Measurements from ENCODE around the gene CPD. TPM values are rescaled to one million over a fixed set of nuclear protein-coding genes. Genes with fewer than 3 reads are reported as not detected.

Gene CPD
- total and polyA plus RNA-seq, 2 donors from 2014 or later = 11.6 to 139 TPM

GRCh38 chr17:30449480-30449879 is 70.8 kb downstream of the CPD start:
- Histone ChIP-seq H3K9ac (ENCODE audit: low read length in 3 of 3) (no peak overlapping the region), H3K4me1 (ENCODE audit: control insufficient read depth in 2 of 3, insufficient read depth in 2 of 3, low read depth in 1 of 3, low read length in 3 of 3) (no peaks in the 10 kb centered on the region), H3K4me3 (ENCODE audit: low read length in 3 of 3) (no peak overlapping the region), H3K27me3 (ENCODE audit: control insufficient read depth, insufficient read depth, low read length) (no peaks in the 10 kb centered on the region), H3K9me3 (ENCODE audit: control insufficient read depth in 2 of 3, insufficient read depth in 1 of 3, low read length in 3 of 3) (no peaks in the 10 kb centered on the region), H3K36me3 (ENCODE audit: control insufficient read depth in 2 of 3, insufficient read depth in 3 of 3, low read length in 3 of 3) (peaks cover 0 to 2% (median 0%) of the 10 kb centered on the region in 3 donors), H3K27ac (ENCODE audit: low read depth in 2 of 2, low read length in 2 of 2) (no peak overlapping the region)
- intact Hi-C loops (cut with DNase I) = no loop called here
- no peak for TF ChIP-seq CTCF (IDR thresholded peaks at IDR 0.05; ENCODE audit: borderline replicate concordance, extremely low read depth, insufficient read depth)
- DNase-seq (peak in 1 of 5 donors; percentile 3), FAIRE-seq (no peak)

- TF ChIP-seq CTCF (IDR thresholded peaks at IDR 0.05; ENCODE audit: borderline replicate concordance, extremely low read depth, insufficient read depth) = no peak
- Histone ChIP-seq H3K36me3 (ENCODE audit: control insufficient read depth in 2 of 3, insufficient read depth in 3 of 3, low read length in 3 of 3) (peaks cover 0 to 1% (median 0%) of the 10 kb centered on the region in 3 donors), H3K4me1 (ENCODE audit: control insufficient read depth in 2 of 3, insufficient read depth in 2 of 3, low read depth in 1 of 3, low read length in 3 of 3) (no peaks in the 10 kb centered on the region), H3K27me3 (ENCODE audit: control insufficient read depth, insufficient read depth, low read length) (no peaks in the 10 kb centered on the region), H3K4me3 (ENCODE audit: low read length in 3 of 3) (no peak overlapping the region), H3K27ac (ENCODE audit: low read depth in 2 of 2, low read length in 2 of 2) (no peak overlapping the region), H3K9me3 (ENCODE audit: control insufficient read depth in 2 of 3, insufficient read depth in 1 of 3, low read length in 3 of 3) (no peaks in the 10 kb centered on the region), H3K9ac (ENCODE audit: low read length in 3 of 3) (no peak overlapping the region)
- DNase-seq = no peak
- no peak for FAIRE-seq
- intact Hi-C loops (cut with DNase I) = no loop called here
Observed at GRCh38 chr17:30450125-30451027, 71.6 kb downstream of the CPD start.

- intact Hi-C loops (cut with DNase I) = no loop called here
- Histone ChIP-seq H3K27me3 (ENCODE audit: control insufficient read depth, insufficient read depth, low read length) (no peaks in the 10 kb centered on the region), H3K9ac (ENCODE audit: low read length in 3 of 3) (no peak overlapping the region), H3K9me3 (ENCODE audit: control insufficient read depth in 2 of 3, insufficient read depth in 1 of 3, low read length in 3 of 3) (no peaks in the 10 kb centered on the region), H3K27ac (ENCODE audit: low read depth in 2 of 2, low read length in 2 of 2) (no peak overlapping the region), H3K4me3 (ENCODE audit: low read length in 3 of 3) (no peak overlapping the region), H3K4me1 (ENCODE audit: control insufficient read depth in 2 of 3, insufficient read depth in 2 of 3, low read depth in 1 of 3, low read length in 3 of 3) (no peaks in the 10 kb centered on the region), H3K36me3 (ENCODE audit: control insufficient read depth in 2 of 3, insufficient read depth in 3 of 3, low read length in 3 of 3) (peaks cover 0 to 10% (median 8%) of the 10 kb centered on the region in 3 donors)
- FAIRE-seq (no peak), DNase-seq (no peak)
- TF ChIP-seq CTCF (IDR thresholded peaks at IDR 0.05; ENCODE audit: borderline replicate concordance, extremely low read depth, insufficient read depth) = no peak
Observed at GRCh38 chr17:30454635-30455034, 75.9 kb downstream of the CPD start.
